ENCODE results near the gene RUBCNL.
A peak's percentile ranks its signal among the peaks of the same experiment; 100 is the strongest.

Gene RUBCNL

GRCh38 chr13:46340631-46341111 is 46.4 kb downstream of the RUBCNL start:
- no CpG with 5 or more reads among the region's 3 CpGs for WGBS (ENCODE audit: insufficient coverage, insufficient read length)
- no peak overlapping the region for H3K4me3 ChIP-seq (ENCODE audit: low read length)
- H3K4me1 ChIP-seq (ENCODE audit: control insufficient read depth, insufficient read depth, low read length): no peaks in the 10 kb centered on the region
- H3K27me3 ChIP-seq (ENCODE audit: control insufficient read depth, insufficient read depth, low read length): no peaks in the 10 kb centered on the region
- H3K27ac ChIP-seq (ENCODE audit: low read length): no peak overlapping the region
- DNase-seq (ENCODE audit: low read depth, low spot score): no peak
- H3K9me3 ChIP-seq (ENCODE audit: control insufficient read depth, insufficient read depth, low read length): no peaks in the 10 kb centered on the region
- H3K36me3 ChIP-seq (ENCODE audit: control insufficient read depth, insufficient read depth, low read length): no peaks in the 10 kb centered on the region

DNA sequence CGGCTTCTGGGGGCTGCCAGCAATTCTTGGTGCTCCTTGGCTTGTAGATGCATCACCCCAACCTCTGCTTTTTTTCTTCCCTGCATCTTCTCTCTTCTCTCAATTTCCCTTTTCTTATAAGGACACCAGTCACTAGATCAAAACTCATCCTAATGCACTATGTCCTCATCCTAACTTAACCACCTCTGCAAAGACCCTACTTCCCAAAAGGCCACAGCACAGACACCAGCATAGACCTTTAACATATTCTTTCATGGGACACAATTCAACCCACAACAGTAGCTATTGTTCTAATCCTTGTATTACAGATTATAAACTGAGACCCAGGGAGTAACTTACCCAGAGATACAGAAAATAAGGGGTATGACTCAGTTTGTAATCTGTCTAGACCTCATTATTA is 47.0 kb downstream of the RUBCNL start:
- no peaks in the 10 kb centered on the region for H3K27me3 ChIP-seq (ENCODE audit: control insufficient read depth, insufficient read depth, low read length)
- no peaks in the 10 kb centered on the region for H3K4me1 ChIP-seq (ENCODE audit: control insufficient read depth, insufficient read depth, low read length)
- H3K36me3 ChIP-seq (ENCODE audit: control insufficient read depth, insufficient read depth, low read length): no peaks in the 10 kb centered on the region
- no peak overlapping the region for H3K4me3 ChIP-seq (ENCODE audit: low read length)
- no peaks in the 10 kb centered on the region for H3K9me3 ChIP-seq (ENCODE audit: control insufficient read depth, insufficient read depth, low read length)
- H3K27ac ChIP-seq (ENCODE audit: low read length): no peak overlapping the region
- no peak for DNase-seq (ENCODE audit: low read depth, low spot score)
- WGBS (ENCODE audit: insufficient coverage, insufficient read length): no CpG with 5 or more reads among the region's 1 CpG

DNA sequence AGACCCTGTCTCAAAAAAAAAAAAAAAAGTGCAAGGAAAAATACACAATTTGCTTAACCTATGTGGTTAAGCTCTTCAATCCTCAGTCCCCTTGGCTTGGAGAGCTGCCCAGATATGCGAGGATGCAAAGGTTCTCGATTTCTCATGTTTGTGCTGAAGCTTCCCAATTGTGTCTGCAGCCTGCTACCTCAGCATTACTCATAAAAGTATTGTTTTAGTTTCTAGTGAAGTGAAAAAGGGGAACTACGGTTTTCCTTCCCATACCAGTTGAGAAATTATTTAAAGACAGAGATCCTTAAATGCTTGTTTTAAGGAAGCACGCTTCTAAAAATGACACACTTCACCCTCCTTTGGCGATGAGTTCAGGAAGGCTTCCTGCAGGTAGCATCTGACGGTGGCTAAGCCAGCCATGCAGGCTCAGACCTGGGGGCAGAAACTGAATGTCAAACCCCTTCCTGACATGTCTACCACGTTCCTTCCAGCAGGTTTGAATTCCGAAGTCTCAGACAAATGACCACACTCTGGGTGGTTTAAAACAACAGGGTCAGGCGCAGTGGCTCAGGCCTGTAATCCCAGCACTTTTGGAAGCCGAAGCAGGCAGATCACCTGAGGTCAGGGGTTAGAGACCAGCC is 47.9 kb downstream of the RUBCNL start:
- Histone ChIP-seq H3K4me3 (ENCODE audit: low read length) (no peak overlapping the region), H3K36me3 (ENCODE audit: control insufficient read depth, insufficient read depth, low read length) (no peaks in the 10 kb centered on the region), H3K4me1 (ENCODE audit: control insufficient read depth, insufficient read depth, low read length) (no peaks in the 10 kb centered on the region), H3K27ac (ENCODE audit: low read length) (no peak overlapping the region), H3K27me3 (ENCODE audit: control insufficient read depth, insufficient read depth, low read length) (no peaks in the 10 kb centered on the region), H3K9me3 (ENCODE audit: control insufficient read depth, insufficient read depth, low read length) (no peaks in the 10 kb centered on the region)
- no CpG with 5 or more reads among the region's 10 CpGs for WGBS (ENCODE audit: insufficient coverage, insufficient read length)
- DNase-seq (ENCODE audit: low read depth, low spot score): no peak

GRCh38 chr13:46337700-46338099 is 49.4 kb downstream of the RUBCNL start:
- no peak for DNase-seq (ENCODE audit: low read depth, low spot score)
- no peaks in the 10 kb centered on the region for H3K4me1 ChIP-seq (ENCODE audit: control insufficient read depth, insufficient read depth, low read length)
- no peaks in the 10 kb centered on the region for H3K9me3 ChIP-seq (ENCODE audit: control insufficient read depth, insufficient read depth, low read length)
- WGBS (ENCODE audit: insufficient coverage, insufficient read length): no CpG with 5 or more reads among the region's 3 CpGs
- no peaks in the 10 kb centered on the region for H3K36me3 ChIP-seq (ENCODE audit: control insufficient read depth, insufficient read depth, low read length)
- no peaks in the 10 kb centered on the region for H3K27me3 ChIP-seq (ENCODE audit: control insufficient read depth, insufficient read depth, low read length)
- no peak overlapping the region for H3K4me3 ChIP-seq (ENCODE audit: low read length)
- no peak overlapping the region for H3K27ac ChIP-seq (ENCODE audit: low read length)

DNA sequence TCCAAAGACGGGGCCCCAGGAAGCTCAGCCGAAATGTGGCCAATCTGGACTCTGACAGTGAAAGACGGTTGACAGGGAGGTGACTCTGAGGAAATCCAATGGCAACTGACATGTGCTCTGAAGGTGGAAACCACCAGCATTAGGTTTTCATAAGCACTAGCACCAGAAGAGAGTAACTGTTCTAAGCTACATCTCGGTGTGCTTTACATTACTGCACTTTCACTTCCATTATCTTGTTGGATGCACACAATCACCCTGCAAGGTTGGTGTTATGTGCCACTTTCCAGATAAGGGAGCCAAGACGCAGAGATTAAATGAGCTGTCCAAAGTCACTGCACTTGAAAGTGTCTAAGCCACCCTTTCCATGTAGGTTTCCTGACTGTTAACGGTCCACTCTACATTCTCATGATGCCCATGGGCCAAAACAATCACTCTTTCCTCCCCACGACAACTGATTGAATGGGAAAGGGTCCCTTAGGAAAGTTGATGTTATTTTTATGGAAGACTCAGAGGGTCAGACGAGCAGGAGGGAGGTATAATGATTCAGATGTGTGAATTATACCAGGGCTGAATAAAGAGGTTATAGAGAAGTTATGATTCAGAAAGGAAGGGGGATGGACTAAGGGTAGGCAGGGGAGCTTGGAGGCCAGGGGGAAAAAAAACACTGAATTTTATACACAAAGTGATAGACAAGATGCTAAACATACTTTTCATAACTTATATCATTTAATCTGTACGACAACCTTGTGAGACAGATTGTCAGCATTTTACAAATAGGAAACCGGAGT is 52.8 kb downstream of the RUBCNL start:
- H3K36me3 ChIP-seq (ENCODE audit: control insufficient read depth, insufficient read depth, low read length): no peaks in the 10 kb centered on the region
- H3K4me3 ChIP-seq (ENCODE audit: low read length): no peak overlapping the region
- WGBS (ENCODE audit: insufficient coverage, insufficient read length): no CpG with 5 or more reads among the region's 10 CpGs
- H3K27ac ChIP-seq (ENCODE audit: low read length): no peak overlapping the region
- H3K27me3 ChIP-seq (ENCODE audit: control insufficient read depth, insufficient read depth, low read length): no peaks in the 10 kb centered on the region
- H3K9me3 ChIP-seq (ENCODE audit: control insufficient read depth, insufficient read depth, low read length): no peaks in the 10 kb centered on the region
- no peaks in the 10 kb centered on the region for H3K4me1 ChIP-seq (ENCODE audit: control insufficient read depth, insufficient read depth, low read length)
- DNase-seq (ENCODE audit: low read depth, low spot score): no peak

- Histone ChIP-seq H3K27me3 (ENCODE audit: control insufficient read depth, insufficient read depth, low read length) (no peaks in the 10 kb centered on the region), H3K27ac (ENCODE audit: low read length) (no peak overlapping the region), H3K9me3 (ENCODE audit: control insufficient read depth, insufficient read depth, low read length) (no peaks in the 10 kb centered on the region), H3K4me1 (ENCODE audit: control insufficient read depth, insufficient read depth, low read length) (no peaks in the 10 kb centered on the region), H3K4me3 (ENCODE audit: low read length) (no peak overlapping the region), H3K36me3 (ENCODE audit: control insufficient read depth, insufficient read depth, low read length) (no peaks in the 10 kb centered on the region)
- no peak for DNase-seq (ENCODE audit: low read depth, low spot score)
- WGBS (ENCODE audit: insufficient coverage, insufficient read length): no CpG with 5 or more reads among the region's 5 CpGs
Measured at GRCh38 chr13:46332772-46333171, 54.3 kb downstream of the RUBCNL start.

- no CpG with 5 or more reads among the region's 7 CpGs for WGBS (ENCODE audit: insufficient coverage, insufficient read length)
- Histone ChIP-seq H3K9me3 (ENCODE audit: control insufficient read depth, insufficient read depth, low read length) (no peaks in the 10 kb centered on the region), H3K27ac (ENCODE audit: low read length) (no peak overlapping the region), H3K36me3 (ENCODE audit: control insufficient read depth, insufficient read depth, low read length) (no peaks in the 10 kb centered on the region), H3K4me3 (ENCODE audit: low read length) (no peak overlapping the region), H3K4me1 (ENCODE audit: control insufficient read depth, insufficient read depth, low read length) (no peaks in the 10 kb centered on the region), H3K27me3 (ENCODE audit: control insufficient read depth, insufficient read depth, low read length) (no peaks in the 10 kb centered on the region)
- DNase-seq (ENCODE audit: low read depth, low spot score): no peak
Measured at GRCh38 chr13:46329624-46330023, 57.4 kb downstream of the RUBCNL start.

- H3K36me3 ChIP-seq (ENCODE audit: control insufficient read depth, insufficient read depth, low read length): no peaks in the 10 kb centered on the region
- no peaks in the 10 kb centered on the region for H3K9me3 ChIP-seq (ENCODE audit: control insufficient read depth, insufficient read depth, low read length)
- H3K27me3 ChIP-seq (ENCODE audit: control insufficient read depth, insufficient read depth, low read length): no peaks in the 10 kb centered on the region
- WGBS (ENCODE audit: insufficient coverage, insufficient read length): no CpG with 5 or more reads among the region's 1 CpG
- H3K27ac ChIP-seq (ENCODE audit: low read length): no peak overlapping the region
- no peak for DNase-seq (ENCODE audit: low read depth, low spot score)
- H3K4me1 ChIP-seq (ENCODE audit: control insufficient read depth, insufficient read depth, low read length): no peaks in the 10 kb centered on the region
- H3K4me3 ChIP-seq (ENCODE audit: low read length): no peak overlapping the region
Measured at GRCh38 chr13:46327246-46327645, 59.8 kb downstream of the RUBCNL start.

GRCh38 chr13:46324976-46325375 is 62.1 kb downstream of the RUBCNL start:
- no peaks in the 10 kb centered on the region for H3K36me3 ChIP-seq (ENCODE audit: control insufficient read depth, insufficient read depth, low read length)
- no peak overlapping the region for H3K4me3 ChIP-seq (ENCODE audit: low read length)
- no peak overlapping the region for H3K27ac ChIP-seq (ENCODE audit: low read length)
- H3K9me3 ChIP-seq (ENCODE audit: control insufficient read depth, insufficient read depth, low read length): no peaks in the 10 kb centered on the region
- WGBS (ENCODE audit: insufficient coverage, insufficient read length): no CpG with 5 or more reads among the region's 5 CpGs
- no peaks in the 10 kb centered on the region for H3K4me1 ChIP-seq (ENCODE audit: control insufficient read depth, insufficient read depth, low read length)
- no peak for DNase-seq (ENCODE audit: low read depth, low spot score)
- H3K27me3 ChIP-seq (ENCODE audit: control insufficient read depth, insufficient read depth, low read length): no peaks in the 10 kb centered on the region

DNA sequence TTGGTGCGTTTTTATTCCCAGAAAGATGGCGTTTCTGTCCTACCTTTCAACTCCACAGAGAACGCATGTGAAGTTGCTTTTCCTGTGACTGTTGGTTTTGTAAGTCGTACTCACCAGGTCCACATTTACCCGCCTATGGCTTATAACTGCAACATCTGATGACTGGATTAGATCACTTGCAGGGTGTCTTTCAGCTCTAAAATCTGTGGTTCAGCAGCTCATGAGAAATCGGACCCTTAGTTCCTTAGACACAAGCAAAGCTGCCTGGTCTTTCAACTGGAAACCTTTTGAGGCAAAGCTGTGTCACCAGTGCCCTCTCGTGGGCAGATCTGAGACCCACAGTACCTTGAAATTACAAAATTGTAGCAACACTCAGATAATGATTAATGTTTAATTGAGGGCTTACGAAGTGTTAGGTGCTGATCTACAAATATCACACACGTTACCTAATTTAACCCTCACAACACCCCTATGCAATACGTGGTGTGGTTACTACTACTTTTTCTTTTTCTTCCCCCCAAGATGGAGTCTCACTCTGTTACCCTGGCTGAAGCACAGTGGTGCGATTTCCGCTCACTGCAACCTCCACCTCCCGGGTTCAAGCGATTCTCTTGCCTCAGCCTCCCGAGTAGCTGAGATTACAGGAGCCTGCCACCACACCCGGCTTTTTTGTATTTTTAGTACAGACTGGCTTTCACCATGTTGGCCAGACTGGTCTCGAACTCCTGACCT is 65.4 kb downstream of the RUBCNL start:
- H3K27ac ChIP-seq (ENCODE audit: low read length): no peak overlapping the region
- WGBS (ENCODE audit: insufficient coverage, insufficient read length): no CpG with 5 or more reads among the region's 17 CpGs
- H3K9me3 ChIP-seq (ENCODE audit: control insufficient read depth, insufficient read depth, low read length): no peaks in the 10 kb centered on the region
- DNase-seq (ENCODE audit: low read depth, low spot score): peak; percentile 25
- H3K27me3 ChIP-seq (ENCODE audit: control insufficient read depth, insufficient read depth, low read length): no peaks in the 10 kb centered on the region
- no peak overlapping the region for H3K4me3 ChIP-seq (ENCODE audit: low read length)
- no peaks in the 10 kb centered on the region for H3K4me1 ChIP-seq (ENCODE audit: control insufficient read depth, insufficient read depth, low read length)
- no peaks in the 10 kb centered on the region for H3K36me3 ChIP-seq (ENCODE audit: control insufficient read depth, insufficient read depth, low read length)
